Measurements from ENCODE around the gene SH3RF2. TPM values are rescaled to one million over a fixed set of nuclear protein-coding genes. Genes with fewer than 3 reads are reported as not detected.
A peak's percentile ranks its signal among the peaks of the same experiment; 100 is the strongest.

The SH3RF2 gene
- total and polyA plus RNA-seq, 2 donors (not counting 3 experiments of a cell fraction or from before 2014, with no cell fraction given), result 0.54 to 0.84 TPM

DNA sequence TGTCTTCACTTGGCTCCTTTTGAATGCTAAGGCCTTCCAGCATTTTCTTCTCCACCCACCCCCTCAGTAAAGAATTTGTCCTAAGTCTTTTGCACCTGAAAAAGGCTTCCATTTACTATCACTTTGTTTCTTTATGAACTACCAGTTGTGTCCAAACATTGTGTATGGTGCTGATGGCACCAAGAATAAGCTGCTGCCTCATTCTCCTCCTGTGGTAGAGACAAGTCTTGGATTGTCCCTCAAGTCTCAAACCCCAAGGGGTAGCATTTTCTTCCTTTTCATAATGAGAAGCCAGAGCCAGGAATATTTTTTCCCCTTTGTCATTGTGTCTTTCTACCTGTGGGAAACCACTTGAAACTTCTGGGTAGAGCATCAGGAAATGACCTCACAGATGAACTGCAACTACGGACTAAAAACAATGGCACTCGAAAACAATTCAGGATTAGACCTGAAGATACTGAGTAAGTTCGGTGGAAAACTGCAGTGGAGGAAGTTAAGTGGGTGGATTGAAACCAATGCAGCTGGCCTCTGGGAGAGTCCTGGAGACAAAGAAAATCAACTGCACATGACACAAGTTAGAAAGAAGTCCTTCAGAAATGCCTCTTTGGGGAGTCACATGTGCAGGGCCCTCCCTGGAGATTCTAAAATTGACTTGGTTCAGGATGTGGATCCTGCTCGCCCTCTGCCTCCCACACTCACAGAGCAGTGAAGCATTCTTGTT, 80.5 kb downstream of the SH3RF2 start:
- Histone ChIP-seq H3K27me3 (ENCODE audit: control insufficient read depth in 2 of 2, insufficient read depth in 2 of 2, low read length in 2 of 2) (no peaks in the 10 kb centered on the region), H3K4me3 (replicated peaks in 1 of 3; ENCODE audit: insufficient read depth in 1 of 3, low read depth in 1 of 3, low read length in 3 of 3) (no peak overlapping the region), H3K36me3 (ENCODE audit: control insufficient read depth in 2 of 2, extremely low read depth in 1 of 2, insufficient read depth in 2 of 2, low read length in 2 of 2) (no peaks in the 10 kb centered on the region), H3K4me2 (ENCODE audit: insufficient read depth, low read length) (no peak overlapping the region), H3K9me3 (replicated peaks; ENCODE audit: control insufficient read depth, insufficient read depth, low read length) (no peaks in the 10 kb centered on the region), H4K20me1 (replicated peaks; ENCODE audit: control insufficient read depth, extremely low read depth, insufficient read depth, low read length) (no peaks in the 10 kb centered on the region), H3K27ac (ENCODE audit: insufficient read depth, low read depth, low read length) (no peak overlapping the region), H3K4me1 (ENCODE audit: control insufficient read depth, extremely low read depth, insufficient read depth, low read length) (no peaks in the 10 kb centered on the region), H3K9me1 (replicated peaks; ENCODE audit: control insufficient read depth, extremely low read depth, insufficient read depth, low read length) (no peaks in the 10 kb centered on the region), H3K79me2 (ENCODE audit: control insufficient read depth, insufficient read depth, low read length) (no peaks in the 10 kb centered on the region), H2AFZ (ENCODE audit: low read depth, low read length) (no peak overlapping the region), H3K9ac (replicated peaks; ENCODE audit: extremely low read depth, insufficient read depth, low read length) (no peak overlapping the region)
- CTCF ChIA-PET, result no interaction called here
- intact Hi-C loops (cut with micrococcal nuclease), result no loop called here
- dilution Hi-C loops (cut with MboI; ENCODE audit: extremely low pct_ligation_motif_present, low sequenced_read_pairs), result no loop called here
- BruUV-seq (replicated peaks), result no TSS peak
- no peak for TF ChIP-seq MYC (IDR thresholded peaks at IDR 0.05; ENCODE audit: low read depth, low read length)
- TF ChIP-seq POLR2A (IDR thresholded peaks at IDR 0.05; ENCODE audit: low read depth, low read length), result no peak
- no peak for TF ChIP-seq EZH2 (IDR thresholded peaks at IDR 0.05; ENCODE audit: borderline replicate concordance, low read depth, low read length, severe bottlenecking)
- TF ChIP-seq, protein P1, sequence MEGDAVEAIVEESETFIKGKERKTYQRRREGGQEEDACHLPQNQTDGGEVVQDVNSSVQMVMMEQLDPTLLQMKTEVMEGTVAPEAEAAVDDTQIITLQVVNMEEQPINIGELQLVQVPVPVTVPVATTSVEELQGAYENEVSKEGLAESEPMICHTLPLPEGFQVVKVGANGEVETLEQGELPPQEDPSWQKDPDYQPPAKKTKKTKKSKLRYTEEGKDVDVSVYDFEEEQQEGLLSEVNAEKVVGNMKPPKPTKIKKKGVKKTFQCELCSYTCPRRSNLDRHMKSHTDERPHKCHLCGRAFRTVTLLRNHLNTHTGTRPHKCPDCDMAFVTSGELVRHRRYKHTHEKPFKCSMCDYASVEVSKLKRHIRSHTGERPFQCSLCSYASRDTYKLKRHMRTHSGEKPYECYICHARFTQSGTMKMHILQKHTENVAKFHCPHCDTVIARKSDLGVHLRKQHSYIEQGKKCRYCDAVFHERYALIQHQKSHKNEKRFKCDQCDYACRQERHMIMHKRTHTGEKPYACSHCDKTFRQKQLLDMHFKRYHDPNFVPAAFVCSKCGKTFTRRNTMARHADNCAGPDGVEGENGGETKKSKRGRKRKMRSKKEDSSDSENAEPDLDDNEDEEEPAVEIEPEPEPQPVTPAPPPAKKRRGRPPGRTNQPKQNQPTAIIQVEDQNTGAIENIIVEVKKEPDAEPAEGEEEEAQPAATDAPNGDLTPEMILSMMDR (IDR thresholded peaks at IDR 0.05; ENCODE audit: extremely low read depth in 1 of 2, insufficient read depth in 1 of 2, low read depth in 1 of 2, low read length in 2 of 2), result no peak
- TF ChIP-seq POLR2AphosphoS5 (IDR thresholded peaks at IDR 0.05; ENCODE audit: insufficient read depth, low read depth, low read length), result no peak
- TF ChIP-seq JUN (IDR thresholded peaks at IDR 0.05; ENCODE audit: borderline replicate concordance, insufficient read depth, insufficient read length, low read depth), result no peak
- TF ChIP-seq GATA2 (IDR thresholded peaks at IDR 0.05; ENCODE audit: insufficient read depth, insufficient read length, low read depth, low read length), result no peak
- TF ChIP-seq FOS (IDR thresholded peaks at IDR 0.05; ENCODE audit: borderline replicate concordance, insufficient read depth, low read length), result no peak
- TF ChIP-seq, protein P2, sequence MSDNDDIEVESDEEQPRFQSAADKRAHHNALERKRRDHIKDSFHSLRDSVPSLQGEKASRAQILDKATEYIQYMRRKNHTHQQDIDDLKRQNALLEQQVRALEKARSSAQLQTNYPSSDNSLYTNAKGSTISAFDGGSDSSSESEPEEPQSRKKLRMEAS (IDR thresholded peaks at IDR 0.05; ENCODE audit: insufficient read depth, insufficient read length), result no peak
- peak; percentile 37 for DNase-seq (ENCODE audit: low read depth, low spot score)
- FAIRE-seq, result no peak
- POLR2A ChIA-PET, result no interaction called here
